H9 (cell line): ENCODE measurements around the gene ATP6V1C2. TPM values are rescaled to one million over a fixed set of nuclear protein-coding genes. Genes with fewer than 3 reads are reported as not detected.

Experiments used
- DNase-seq: peaks from one replicate; pipeline ENCODE4 v3.0.0-alpha.2; 2017
- H2AFZ ChIP-seq: one replicate; pipeline ENCODE4 v1.6.1; 2013; ENCODE audit warnings: mild to moderate bottlenecking, low read length, control low read depth, moderate library complexity
- H2AK5ac ChIP-seq: 2 replicates; pipeline ENCODE4 v1.6.1; 2013; ENCODE audit warnings: low read length, control low read depth, mixed read lengths; ENCODE audit not compliant: insufficient read length
- H2BK120ac ChIP-seq: one replicate; pipeline ENCODE4 v1.6.1; 2013; ENCODE audit warnings: low read depth, mild to moderate bottlenecking, low read length, control low read depth, inconsistent platforms; ENCODE audit not compliant: poor library complexity, severe bottlenecking
- H2BK12ac ChIP-seq: 2 replicates; pipeline ENCODE4 v1.6.1; 2013; ENCODE audit warnings: low read length, control low read depth, mixed read lengths, low read depth; ENCODE audit not compliant: insufficient read length
- H2BK15ac ChIP-seq: 2 replicates; pipeline ENCODE4 v1.6.1; 2013; ENCODE audit warnings: low read depth, low read length, control low read depth
- H2BK20ac ChIP-seq: one replicate; pipeline ENCODE4 v1.6.1; 2013; ENCODE audit warnings: low read depth, mild to moderate bottlenecking, low read length, control low read depth, inconsistent platforms; ENCODE audit not compliant: poor library complexity, severe bottlenecking
- H2BK5ac ChIP-seq: 2 replicates; pipeline ENCODE4 v1.6.1; 2013; ENCODE audit warnings: low read length, control low read depth, mixed read lengths; ENCODE audit not compliant: insufficient read length
- H3K14ac ChIP-seq: 2 replicates; pipeline ENCODE4 v1.6.1; 2013; ENCODE audit warnings: low read length, control low read depth; ENCODE audit not compliant: insufficient read depth
- H3K18ac ChIP-seq: 2 replicates; pipeline ENCODE4 v1.6.1; 2013; ENCODE audit warnings: low read depth, mild to moderate bottlenecking, mixed read lengths, low read length, control low read depth; ENCODE audit not compliant: insufficient read length
- H3K23ac ChIP-seq: 2 replicates; pipeline ENCODE4 v1.6.1; 2013; ENCODE audit warnings: low read length, control low read depth, mixed read lengths, low read depth; ENCODE audit not compliant: insufficient read length
- H3K23me2 ChIP-seq: 2 replicates; pipeline ENCODE4 v1.6.1; 2013; ENCODE audit warnings: low read depth, mild to moderate bottlenecking, mixed read lengths, low read length, control low read depth; ENCODE audit not compliant: insufficient read length, poor library complexity, severe bottlenecking
- H3K27ac ChIP-seq: 2 replicates; pipeline ENCODE4 v1.5.1; 2013; ENCODE audit warnings: low read length, control low read depth, mixed read lengths, low read depth; ENCODE audit not compliant: insufficient read length
- H3K27me3 ChIP-seq: 2 replicates; pipeline ENCODE4 v1.6.1; 2013; ENCODE audit warnings: low read length, control low read depth, inconsistent platforms; ENCODE audit not compliant: insufficient read depth
- H3K4ac ChIP-seq: 2 replicates; pipeline ENCODE4 v1.6.1; 2013; ENCODE audit warnings: low read depth, mild to moderate bottlenecking, control low read depth, inconsistent platforms, low read length, moderate library complexity
- H3K4me1 ChIP-seq: 2 replicates; pipeline ENCODE4 v1.6.1; 2013; ENCODE audit warnings: low read length, control low read depth, inconsistent platforms; ENCODE audit not compliant: insufficient read depth
- H3K4me2 ChIP-seq: 2 replicates; pipeline ENCODE4 v1.6.1; 2013; ENCODE audit warnings: low read length, control low read depth, mixed read lengths; ENCODE audit not compliant: insufficient read length, insufficient read depth
- H3K56ac ChIP-seq: 2 replicates; pipeline ENCODE4 v1.6.1; 2013; ENCODE audit warnings: low read depth, mild to moderate bottlenecking, mixed read lengths, low read length, control low read depth; ENCODE audit not compliant: insufficient read length
- H3K79me1 ChIP-seq: 2 replicates; pipeline ENCODE4 v1.6.1; 2013; ENCODE audit warnings: low read depth, mild to moderate bottlenecking, moderate library complexity, low read length, control low read depth, inconsistent platforms; ENCODE audit not compliant: insufficient read depth, poor library complexity, severe bottlenecking
- H3K79me2 ChIP-seq: 2 replicates; pipeline ENCODE4 v1.6.1; 2013; ENCODE audit warnings: low read length, control low read depth, inconsistent platforms; ENCODE audit not compliant: insufficient read depth
- H3K9ac ChIP-seq: 2 replicates; pipeline ENCODE4 v1.6.1; 2013; ENCODE audit warnings: low read length, control low read depth, mixed read lengths; ENCODE audit not compliant: insufficient read length; ENCODE audit errors: extremely low read depth
- H3K9me3 ChIP-seq: one replicate; pipeline ENCODE4 v1.6.1; 2013; ENCODE audit warnings: low read depth, low read length, inconsistent platforms; ENCODE audit not compliant: control insufficient read depth
- H3T11ph ChIP-seq: one replicate; pipeline ENCODE4 v1.6.1; 2013; ENCODE audit warnings: mild to moderate bottlenecking, low read length, control low read depth, inconsistent platforms
- H4K20me1 ChIP-seq: one replicate; pipeline ENCODE4 v1.6.1; 2013; ENCODE audit not compliant: control insufficient read depth, insufficient read length, insufficient read depth
- H4K5ac ChIP-seq: 2 replicates; pipeline ENCODE4 v1.6.1; 2013; ENCODE audit warnings: low read depth, mild to moderate bottlenecking, mixed read lengths, low read length, control low read depth; ENCODE audit not compliant: insufficient read length
- H4K8ac ChIP-seq: replicated peaks from 2 replicates; pipeline ENCODE4 v1.6.1; 2013; ENCODE audit warnings: low read length, control low read depth, mixed read lengths, low read depth; ENCODE audit not compliant: insufficient read length
- H4K91ac ChIP-seq: 2 replicates; pipeline ENCODE4 v1.6.1; 2013; ENCODE audit warnings: low read depth, mild to moderate bottlenecking, moderate library complexity, mixed read lengths, low read length, control low read depth; ENCODE audit not compliant: insufficient read length
- H3K27ac Mint-ChIP-seq, 3 experiments: 2 replicates in 2 of 3; 3 replicates in 1 of 3; pipeline ENCODE4 v1.8.0; 2020 to 2021; ENCODE audit warnings: mixed read lengths in 3 of 3, mild to moderate bottlenecking in 1 of 3, moderate library complexity in 1 of 3
- H3K27me3 Mint-ChIP-seq: 2 replicates; pipeline ENCODE4 v1.8.0; 2021; ENCODE audit warnings: low read depth, mild to moderate bottlenecking, moderate library complexity, mixed read lengths
- H3K36me3 Mint-ChIP-seq, 3 experiments: 2 replicates in 2 of 3; 3 replicates in 1 of 3; pipeline ENCODE4 v1.8.0; 2020 to 2021; ENCODE audit warnings: low read depth in 3 of 3, mixed read lengths in 3 of 3; ENCODE audit not compliant: insufficient read depth in 1 of 3
- H3K4me1 Mint-ChIP-seq, 2 experiments: 2 replicates each; pipeline ENCODE4 v1.8.0; 2020; ENCODE audit warnings: mixed read lengths in 2 of 2
- H3K4me3 Mint-ChIP-seq, 2 experiments: 2 replicates in 1 of 2; 3 replicates in 1 of 2; pipeline ENCODE4 v1.8.0; 2020 to 2021; ENCODE audit warnings: mild to moderate bottlenecking in 2 of 2, mixed read lengths in 2 of 2, moderate library complexity in 1 of 2
- H3K9me3 Mint-ChIP-seq, 2 experiments: 2 replicates in 1 of 2; 3 replicates in 1 of 2; pipeline ENCODE4 v1.8.0; 2020; ENCODE audit warnings: mild to moderate bottlenecking in 2 of 2, mixed read lengths in 2 of 2, moderate library complexity in 1 of 2
- WGBS: extraction: QIAGEN DNeasy Blood & Tissue Kit; methylation state at CpG from one replicate; pipeline ENCODE4 v1.1.7; 2013; ENCODE audit warnings: missing lambda C conversion rate, low lambda C conversion rate, mixed read lengths; ENCODE audit not compliant: insufficient read length; ENCODE audit errors: extremely low coverage; 5-methylcytosine and 5-hydroxymethylcytosine counted together
- total RNA-seq: library from RNA; stranded (reverse); gene quantifications from 2 replicates; pipeline ENCODE4 v1.2.1, GENCODE V29; 2021
- TF ChIP-seq, protein P1 (sequence below): fragments of 200-600 bp; sonication (generic); conservative IDR thresholded peaks from 3 replicates; pipeline ENCODE4 v1.8.0; 2021; ENCODE audit warnings: antibody characterized with exemption, mild to moderate bottlenecking

The ATP6V1C2 gene
- total RNA-seq, 1 experiment from 2014 or later, result 1.2 TPM

DNA sequence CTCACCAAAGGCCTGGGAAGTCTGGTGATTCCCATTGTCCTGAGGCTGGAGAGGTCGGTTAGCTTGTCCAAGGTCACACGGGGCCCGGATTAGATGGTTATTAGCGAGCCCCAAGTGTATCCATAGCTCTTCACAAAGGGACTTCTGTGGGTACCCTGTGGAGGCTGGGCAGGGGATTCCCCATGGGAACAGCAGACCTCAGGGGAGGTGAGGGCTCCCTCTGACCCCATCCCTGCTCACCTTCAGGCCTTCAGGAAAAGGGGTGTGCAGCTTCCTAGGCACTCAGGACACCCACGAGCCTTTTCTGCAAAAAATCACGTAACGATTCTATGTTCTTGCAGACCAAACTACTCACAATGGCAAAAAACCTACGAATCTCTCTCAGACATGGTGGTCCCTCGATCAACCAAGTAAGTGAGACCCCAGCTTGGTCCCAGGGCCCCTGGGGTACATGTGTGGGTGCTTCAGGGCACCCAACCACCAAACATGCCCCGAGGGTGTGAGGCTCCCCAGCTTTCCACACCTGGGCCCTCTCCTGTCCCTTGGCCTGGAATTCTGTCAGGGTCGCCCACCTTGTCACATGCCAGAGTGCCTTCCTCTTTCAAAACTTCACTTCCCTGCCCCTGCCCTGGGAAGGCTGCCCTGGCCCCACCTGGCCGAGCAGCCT, 50.9 kb downstream of the ATP6V1C2 start:
- no peak overlapping the region for H4K5ac ChIP-seq
- 0 out of 7 replicates have a peak overlapping the region, but pooled peaks of 1 of the 3 experiments have one; percentile 28 for H3K27ac Mint-ChIP-seq
- H2BK15ac ChIP-seq, result no peak overlapping the region
- H3K79me1 ChIP-seq, result no peaks in the 10 kb centered on the region
- H3K4ac ChIP-seq, result no peak overlapping the region
- H3K27ac ChIP-seq, result no peak overlapping the region
- H3K14ac ChIP-seq, result no peak overlapping the region
- H3K18ac ChIP-seq, result no peak overlapping the region
- H3K9me3 Mint-ChIP-seq, result no peaks in the 10 kb centered on the region; a peak in 1 of 5 replicates
- H3K4me1 Mint-ChIP-seq, result peaks cover 8 to 17% of the 10 kb centered on the region in 2 experiments
- no peaks in the 10 kb centered on the region for H3K79me2 ChIP-seq
- no peak overlapping the region for H2BK12ac ChIP-seq
- H4K91ac ChIP-seq, result no peak overlapping the region
- H3K9me3 ChIP-seq, result no peaks in the 10 kb centered on the region
- no peak overlapping the region for H2BK120ac ChIP-seq
- DNase-seq, result no peak
- peaks cover 3% of the 10 kb centered on the region; the same call in 1 of the 2 replicates for H3K27me3 Mint-ChIP-seq
- no peaks in the 10 kb centered on the region for H3K27me3 ChIP-seq
- H3K23ac ChIP-seq, result no peak overlapping the region
- WGBS, result no CpG with 5 or more reads among the region's 12 CpGs
- no peak overlapping the region for H4K8ac ChIP-seq
- no peak overlapping the region for H3K9ac ChIP-seq
- no peak overlapping the region for H2BK20ac ChIP-seq
- H3K56ac ChIP-seq, result no peak overlapping the region
- H3K4me2 ChIP-seq, result no peak overlapping the region
- H3T11ph ChIP-seq, result no peak overlapping the region
- no peaks in the 10 kb centered on the region for H3K23me2 ChIP-seq
- H2AFZ ChIP-seq, result no peak overlapping the region
- TF ChIP-seq, protein P1, sequence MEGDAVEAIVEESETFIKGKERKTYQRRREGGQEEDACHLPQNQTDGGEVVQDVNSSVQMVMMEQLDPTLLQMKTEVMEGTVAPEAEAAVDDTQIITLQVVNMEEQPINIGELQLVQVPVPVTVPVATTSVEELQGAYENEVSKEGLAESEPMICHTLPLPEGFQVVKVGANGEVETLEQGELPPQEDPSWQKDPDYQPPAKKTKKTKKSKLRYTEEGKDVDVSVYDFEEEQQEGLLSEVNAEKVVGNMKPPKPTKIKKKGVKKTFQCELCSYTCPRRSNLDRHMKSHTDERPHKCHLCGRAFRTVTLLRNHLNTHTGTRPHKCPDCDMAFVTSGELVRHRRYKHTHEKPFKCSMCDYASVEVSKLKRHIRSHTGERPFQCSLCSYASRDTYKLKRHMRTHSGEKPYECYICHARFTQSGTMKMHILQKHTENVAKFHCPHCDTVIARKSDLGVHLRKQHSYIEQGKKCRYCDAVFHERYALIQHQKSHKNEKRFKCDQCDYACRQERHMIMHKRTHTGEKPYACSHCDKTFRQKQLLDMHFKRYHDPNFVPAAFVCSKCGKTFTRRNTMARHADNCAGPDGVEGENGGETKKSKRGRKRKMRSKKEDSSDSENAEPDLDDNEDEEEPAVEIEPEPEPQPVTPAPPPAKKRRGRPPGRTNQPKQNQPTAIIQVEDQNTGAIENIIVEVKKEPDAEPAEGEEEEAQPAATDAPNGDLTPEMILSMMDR, result no peak
- no peak overlapping the region for H2BK5ac ChIP-seq
- no peak overlapping the region for H3K4me3 Mint-ChIP-seq
- no peak overlapping the region for H2AK5ac ChIP-seq
- no peaks in the 10 kb centered on the region; a peak in 2 of 7 replicates for H3K36me3 Mint-ChIP-seq
- no peaks in the 10 kb centered on the region for H4K20me1 ChIP-seq
- H3K4me1 ChIP-seq, result no peaks in the 10 kb centered on the region
